TTC549 (cell line): ENCODE data around the gene RANBP10.
"Not testable (repeated sequence)": the region's sequence is repeated elsewhere in the genome, so short reads cannot be mapped to it uniquely, and the experiment has no call there.

Experiments
- FAIRE-seq: peaks from 2 replicates; lab custom pipeline; 2012; peaks lifted over from hg19 to GRCh38; lab: Jason Lieb, UNC

Gene RANBP10

GRCh38 chr16:67779256-67780014, 26.9 kb downstream of the RANBP10 start:
- FAIRE-seq: no peak

- no peak for FAIRE-seq
These were observed 31.1 kb downstream of the RANBP10 start for GRCh38 chr16:67775273-67775672.

- no peak for FAIRE-seq
These were observed 31.9 kb downstream of the RANBP10 start for GRCh38 chr16:67774457-67774853.

- no peak for FAIRE-seq
These were observed 32.5 kb downstream of the RANBP10 start for GRCh38 chr16:67773569-67774456.

GRCh38 chr16:67773099-67773498, 33.3 kb downstream of the RANBP10 start:
- FAIRE-seq: no peak

DNA sequence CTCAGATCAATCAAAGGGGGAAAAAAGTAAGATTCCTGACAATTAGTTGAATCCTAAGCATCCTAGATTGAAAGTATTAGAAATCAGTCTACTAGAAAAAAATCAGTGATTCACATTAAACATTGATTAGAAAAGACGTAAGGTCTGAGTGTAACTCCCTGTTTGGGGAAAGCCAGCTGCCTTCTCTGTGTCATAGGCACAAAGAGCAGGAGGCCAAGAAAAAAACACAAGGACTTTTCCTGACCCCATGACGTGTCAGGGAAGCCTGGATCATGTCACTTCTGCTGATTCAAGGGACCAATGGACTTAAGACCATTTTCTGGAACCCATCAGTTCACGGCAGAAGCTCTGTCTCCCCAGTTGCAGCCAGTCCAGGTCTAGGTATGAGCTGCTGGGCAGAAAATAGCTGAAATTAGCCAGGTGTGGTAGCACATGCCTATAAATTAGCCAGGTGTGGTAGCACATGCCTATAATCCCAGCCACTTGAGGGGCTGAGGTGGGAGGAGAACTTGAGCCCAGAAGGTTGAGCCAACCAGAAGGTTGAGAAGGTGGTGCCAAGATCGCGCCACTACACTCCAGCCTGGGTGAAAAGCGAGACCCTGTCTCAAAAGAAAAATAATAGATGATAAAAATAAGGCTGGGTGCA, 35.9 kb downstream of the RANBP10 start:
- no peak for FAIRE-seq

- FAIRE-seq: no peak
These were observed 38.4 kb downstream of the RANBP10 start for GRCh38 chr16:67767953-67768352.

DNA sequence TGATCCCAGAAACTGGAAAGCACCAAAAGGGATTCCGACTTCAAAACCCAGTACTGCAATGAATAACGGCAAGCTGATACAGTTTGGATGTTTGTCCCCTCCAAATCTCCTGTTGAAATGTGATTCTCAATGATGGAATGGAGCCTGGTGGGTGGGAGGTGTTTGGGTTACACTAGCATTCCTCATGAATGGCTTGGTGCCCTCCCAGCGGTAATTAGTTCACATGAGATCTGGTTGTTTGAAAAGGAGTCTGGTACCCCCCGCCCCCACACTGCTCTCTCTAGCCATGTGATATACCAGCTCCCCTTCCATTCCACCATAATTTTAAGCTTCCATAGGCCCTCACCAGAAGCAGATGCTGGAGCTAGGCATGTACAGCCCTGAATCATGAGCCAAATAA, 40.1 kb downstream of the RANBP10 start:
- no peak for FAIRE-seq

DNA sequence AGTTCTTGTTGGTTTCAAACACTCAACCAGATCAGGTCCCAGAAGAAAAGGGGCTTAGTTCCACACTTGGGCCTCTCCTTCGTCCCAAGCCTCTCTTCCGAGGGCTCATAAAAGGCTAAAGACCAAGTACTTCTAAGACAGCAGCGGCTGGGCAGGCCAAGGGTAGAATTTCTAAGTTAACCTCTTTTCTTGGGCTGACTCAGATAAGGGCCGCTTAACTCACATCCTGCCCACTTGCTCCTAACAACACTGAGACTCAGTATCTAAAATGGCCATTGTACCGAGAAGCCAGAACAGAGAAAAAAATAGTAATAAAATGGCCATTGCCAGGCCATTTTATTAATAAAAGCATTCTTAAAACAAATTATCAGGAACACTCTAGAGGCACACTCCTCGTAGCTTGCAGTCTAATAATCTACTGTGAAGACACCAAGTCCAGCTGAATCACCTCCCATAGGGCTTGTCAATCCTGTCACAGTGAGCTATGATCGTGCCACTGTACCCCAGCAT, 42.1 kb downstream of the RANBP10 start:
- no peak for FAIRE-seq

DNA sequence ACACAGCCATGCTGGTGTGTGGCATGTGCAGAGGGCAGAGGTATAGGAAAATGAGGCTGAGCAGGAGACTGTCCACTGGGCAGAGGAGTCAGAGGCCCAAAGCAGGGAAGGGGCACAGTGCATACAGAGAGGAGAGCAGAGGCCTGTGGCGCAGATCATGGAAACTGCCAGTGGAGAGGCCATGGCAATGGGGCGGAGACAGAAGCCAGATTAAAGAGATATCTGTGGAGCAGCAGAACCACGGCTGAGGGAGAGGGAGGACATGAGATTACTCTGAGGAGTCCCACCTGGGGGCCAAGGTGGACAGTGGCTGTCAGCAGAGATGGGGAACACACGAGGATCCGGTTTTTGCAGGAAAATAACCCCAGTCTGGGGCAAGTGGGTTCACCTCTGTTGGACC, 43.3 kb downstream of the RANBP10 start:
- no peak for FAIRE-seq

DNA sequence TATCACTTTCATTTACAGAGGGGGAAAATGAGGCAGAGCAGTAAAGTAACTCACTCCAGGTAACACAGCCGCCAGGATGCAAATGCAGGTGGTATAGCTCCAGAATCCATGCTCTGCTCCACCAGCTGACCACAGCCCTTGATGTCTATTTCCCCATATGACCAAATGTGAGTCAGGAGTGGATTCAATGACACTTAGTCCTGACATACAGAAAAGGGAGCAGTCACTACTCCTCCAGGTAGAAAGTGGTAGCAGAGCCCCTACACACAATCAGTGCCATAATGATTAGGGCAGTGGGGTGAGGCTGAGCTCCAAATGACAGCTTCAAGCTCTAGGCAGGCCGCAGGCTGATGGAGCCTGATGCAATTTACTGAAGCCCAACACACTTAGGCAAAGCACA, 44.0 kb downstream of the RANBP10 start:
- no peak for FAIRE-seq

DNA sequence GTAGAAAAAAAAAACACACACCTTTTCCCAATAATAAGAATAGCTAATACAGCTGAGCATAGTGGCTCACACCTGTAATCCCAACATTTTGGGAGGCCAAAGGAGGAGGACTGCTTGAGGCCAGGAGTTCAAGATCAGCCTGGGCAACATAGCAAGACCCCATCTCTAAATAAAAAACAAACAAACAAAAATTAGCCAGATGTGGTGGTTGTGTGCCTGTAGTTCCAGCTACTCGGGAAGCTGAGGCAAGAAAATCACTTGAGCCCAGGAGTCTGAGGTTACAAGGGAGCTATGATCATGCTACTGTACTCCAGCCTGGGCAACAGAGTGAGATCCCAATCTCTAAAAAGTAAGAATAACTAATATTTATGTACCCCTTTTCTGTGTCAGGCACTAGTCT, 44.4 kb downstream of the RANBP10 start:
- FAIRE-seq: no peak

GRCh38 chr16:67760956-67761230, 45.5 kb downstream of the RANBP10 start:
- FAIRE-seq: no peak

DNA sequence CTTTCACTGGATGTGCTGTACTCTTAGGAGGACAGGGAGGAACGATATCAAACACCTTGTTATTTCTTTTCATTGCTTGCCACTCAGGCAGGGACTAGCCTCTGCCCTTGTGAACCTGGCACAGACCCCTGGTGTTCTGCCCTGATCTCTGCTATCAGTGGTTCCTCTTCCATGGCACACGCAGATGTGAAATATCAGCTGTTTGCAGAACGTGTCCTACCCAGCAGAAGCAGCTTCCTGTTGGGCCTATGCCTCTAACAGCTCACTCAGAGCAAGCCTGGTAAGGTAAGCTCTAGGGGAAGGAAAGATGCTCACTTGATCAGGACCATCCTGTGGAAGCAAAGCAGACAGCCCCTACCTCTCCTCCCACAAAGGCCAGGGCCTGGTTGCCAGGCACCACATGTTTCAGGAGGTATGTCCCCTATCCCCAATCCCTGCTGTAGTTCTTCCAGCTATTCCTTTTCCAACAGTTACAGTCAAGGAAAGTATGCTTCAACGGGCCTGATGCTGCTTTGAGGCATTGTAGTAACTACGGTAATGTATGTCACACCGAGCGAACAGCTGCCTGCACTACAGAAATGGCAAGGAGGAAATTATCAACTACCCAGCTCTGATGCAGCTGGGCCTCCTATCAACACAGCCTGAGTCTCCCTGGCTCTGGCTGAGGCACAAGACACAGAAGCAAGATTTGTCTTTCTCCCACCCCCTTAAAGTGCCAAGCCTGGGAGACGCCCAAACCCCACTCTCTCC, 46.0 kb downstream of the RANBP10 start:
- FAIRE-seq: no peak

DNA sequence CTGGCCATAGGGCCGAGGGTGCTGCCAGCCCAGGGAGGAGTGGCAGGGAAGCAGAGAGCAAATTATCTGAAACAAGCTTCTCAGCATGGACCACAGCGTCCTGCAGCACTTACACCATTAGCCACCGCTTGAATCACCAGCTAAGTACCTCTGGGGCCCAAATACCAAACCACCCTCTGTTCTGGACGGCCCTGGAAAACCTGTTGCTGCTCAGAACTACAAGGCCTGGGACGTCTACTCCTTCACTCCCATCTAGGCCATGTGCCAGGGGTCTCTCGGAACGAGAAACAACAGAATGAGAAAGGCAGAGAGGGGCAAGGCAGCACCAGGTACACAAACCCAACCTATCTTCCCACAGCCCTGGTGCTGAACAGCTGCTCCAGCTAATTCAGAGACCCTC, 47.4 kb downstream of the RANBP10 start:
- FAIRE-seq: no peak

- no peak for FAIRE-seq
These were observed 48.4 kb downstream of the RANBP10 start for GRCh38 chr16:67758006-67758405.

DNA sequence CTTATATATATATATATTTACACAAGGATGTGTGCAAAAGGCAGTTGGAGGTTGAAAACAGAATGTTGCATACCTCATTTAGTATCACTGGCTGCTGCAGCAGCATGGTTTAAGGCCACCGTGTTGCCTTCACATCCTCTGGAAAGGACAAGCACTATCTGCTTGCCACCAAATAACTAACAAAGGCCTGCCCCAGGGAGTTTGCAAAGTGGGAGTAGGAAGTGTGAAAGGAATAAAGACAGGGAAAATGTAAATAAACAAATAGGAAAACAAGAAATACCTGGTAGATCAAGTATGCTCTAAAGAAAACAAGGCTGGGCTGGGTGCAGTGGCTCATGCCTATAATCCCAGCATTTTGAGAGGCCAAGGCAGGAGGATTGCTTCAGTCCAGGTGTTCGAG, 53.7 kb downstream of the RANBP10 start:
- no peak for FAIRE-seq

DNA sequence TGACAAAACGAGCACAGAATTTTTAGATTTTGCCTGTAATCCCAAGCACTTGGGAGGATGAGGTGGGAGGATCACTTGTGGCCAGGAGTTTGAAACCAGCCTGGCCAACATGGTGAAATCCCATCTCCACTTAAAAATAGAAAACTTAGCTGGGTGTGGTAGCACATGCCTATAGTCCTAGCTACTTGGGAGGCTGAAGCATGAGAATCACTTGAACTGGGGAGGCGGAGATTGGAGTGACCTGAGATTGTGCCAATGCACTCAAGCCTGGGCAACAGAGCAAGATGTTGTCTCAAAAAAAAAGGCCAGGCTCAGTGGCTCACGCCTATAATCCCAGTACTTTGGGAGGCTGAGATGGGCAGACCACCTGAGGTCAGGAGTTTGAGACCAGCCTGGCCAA, 55.0 kb downstream of the RANBP10 start:
- not testable (repeated sequence) for FAIRE-seq

DNA sequence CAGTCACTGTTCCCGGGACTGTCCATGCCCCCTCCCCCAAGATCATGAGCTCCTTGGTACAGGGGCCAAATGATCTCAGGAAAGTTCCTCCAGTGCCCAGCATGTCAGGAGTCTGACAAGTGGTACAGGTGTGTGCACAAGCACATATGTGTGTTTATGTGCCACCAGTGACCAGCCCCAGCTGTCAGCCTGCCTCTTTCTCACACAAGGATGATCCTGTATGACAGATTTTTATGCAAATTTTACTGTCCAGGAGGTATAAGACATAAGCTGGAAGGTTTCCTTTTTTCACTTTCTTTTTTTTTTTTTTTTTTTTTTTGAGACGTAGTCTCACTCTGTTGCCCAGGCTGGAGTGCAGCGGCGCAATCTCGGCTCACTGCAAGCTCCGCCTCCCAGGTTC, 55.9 kb downstream of the RANBP10 start:
- no peak for FAIRE-seq

GRCh38 chr16:67749436-67750078, 56.8 kb downstream of the RANBP10 start:
- no peak for FAIRE-seq

DNA sequence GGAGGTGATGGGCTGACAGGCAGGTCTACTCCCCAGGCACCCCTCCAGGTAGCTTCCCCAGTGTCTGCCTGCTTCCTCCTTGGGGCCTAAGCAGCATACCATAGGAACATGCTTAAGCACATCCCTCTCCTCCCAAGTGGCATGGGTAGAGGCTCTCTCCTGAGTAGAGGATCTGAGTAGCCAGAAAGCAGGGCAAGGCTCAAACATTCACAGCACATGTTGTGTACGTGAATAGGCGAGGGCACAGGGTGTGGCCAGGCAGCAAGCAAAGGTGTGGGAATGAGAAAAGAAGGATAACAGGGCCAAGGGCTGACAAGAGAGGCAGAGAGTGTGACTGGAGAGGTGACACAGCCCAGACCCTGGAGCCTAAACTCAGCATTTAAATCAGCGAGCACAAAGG, 57.5 kb downstream of the RANBP10 start:
- FAIRE-seq: no peak

DNA sequence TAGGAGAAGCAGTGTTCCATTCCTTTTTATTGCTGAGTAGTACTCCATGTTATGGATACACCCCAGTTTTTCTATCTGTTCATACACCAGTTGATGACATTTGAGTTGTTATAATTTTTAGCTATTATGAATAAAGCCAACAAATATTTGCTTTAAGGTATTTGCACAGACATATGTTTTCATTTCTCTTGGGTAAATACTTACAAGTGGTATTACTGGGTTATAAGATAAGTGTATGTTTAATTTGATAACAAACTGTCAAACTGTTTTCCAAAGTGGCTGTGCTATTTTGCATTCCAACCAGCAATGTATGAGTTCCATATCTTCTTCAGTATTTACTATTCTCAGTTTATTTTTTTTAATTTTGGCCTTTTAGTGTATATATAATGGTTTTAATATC, 59.5 kb downstream of the RANBP10 start:
- FAIRE-seq: no peak
